Ammon's horn (tissue), 1 donor: Measurements from ENCODE around the gene SNN.
A peak's percentile ranks its signal among the peaks of the same experiment; 100 is the strongest.

ENCODE experiments used
- DNase-seq: peaks from one replicate; pipeline ENCODE4 v3.0.0-alpha.2; 2016; ENCODE audit warnings: low spot score

Gene SNN

DNA sequence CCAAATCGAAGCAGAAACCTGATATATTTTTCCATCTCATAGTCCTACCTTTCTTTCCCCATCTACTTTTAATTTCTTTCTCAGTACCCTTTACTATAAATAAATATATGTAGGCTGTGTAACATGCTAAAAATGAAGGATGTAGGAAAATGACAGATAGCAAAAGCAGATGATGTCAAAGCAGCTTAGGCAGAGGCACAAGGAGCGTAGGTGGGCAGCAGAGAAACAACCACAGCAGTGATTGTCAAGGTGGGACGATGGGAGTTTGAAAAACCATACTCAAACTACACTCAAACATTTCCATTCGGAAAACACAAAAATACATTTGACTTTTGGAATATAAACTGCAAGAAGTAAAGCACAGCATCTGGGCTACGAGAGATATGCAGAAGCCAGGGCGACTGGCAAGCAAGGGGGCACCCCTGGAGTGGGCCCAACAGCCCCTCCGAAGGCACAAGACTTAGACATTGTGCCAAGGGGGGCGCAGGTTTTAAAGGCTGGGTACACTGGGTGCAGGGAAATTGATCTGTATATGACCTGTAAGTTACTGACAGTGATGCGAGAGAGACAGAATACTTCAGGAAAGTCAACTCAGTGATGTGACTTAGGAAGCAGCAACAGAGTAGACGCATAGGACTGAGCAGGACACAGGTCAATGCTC lies 31.1 kb downstream of the SNN start:
- peak; percentile 40 for DNase-seq

DNA sequence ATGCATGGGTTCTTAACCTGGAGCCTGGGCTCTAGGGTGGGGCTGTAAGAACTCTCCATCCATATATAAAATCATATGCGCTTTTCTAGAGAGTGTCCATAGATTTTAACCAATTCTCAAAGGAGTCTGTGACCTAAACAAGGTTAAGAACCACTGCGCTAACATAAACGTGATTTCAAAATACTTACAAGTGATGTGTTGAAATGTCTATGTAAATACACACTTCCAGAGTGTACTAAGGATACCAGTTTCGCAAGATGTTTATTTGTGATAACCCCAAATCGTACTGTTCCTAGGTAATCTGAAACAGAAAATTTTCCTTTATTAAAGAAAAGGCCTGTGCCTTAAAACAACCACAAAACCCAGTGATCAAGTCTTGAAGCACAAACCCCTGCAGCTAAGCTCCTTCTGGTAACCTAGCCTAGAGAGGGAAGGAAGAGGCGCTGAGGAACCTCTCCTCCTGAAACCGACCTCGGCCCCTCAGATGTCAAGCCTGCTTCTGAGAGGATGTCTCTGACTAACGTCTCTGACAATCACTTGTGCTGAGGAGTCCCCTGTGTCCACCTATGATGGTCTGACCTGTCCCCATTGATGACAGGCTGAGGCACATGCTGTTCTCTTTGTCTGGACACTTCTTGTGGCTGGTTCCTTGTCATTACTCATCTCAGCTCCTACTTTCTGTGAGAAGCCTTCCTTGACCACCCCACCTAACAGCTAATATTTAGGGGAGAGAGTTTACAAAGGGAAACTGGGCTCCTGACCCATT lies 32.2 kb downstream of the SNN start:
- no peak for DNase-seq

GRCh38 chr16:11705311-11706025 lies 37.2 kb downstream of the SNN start:
- DNase-seq, result no peak

DNA sequence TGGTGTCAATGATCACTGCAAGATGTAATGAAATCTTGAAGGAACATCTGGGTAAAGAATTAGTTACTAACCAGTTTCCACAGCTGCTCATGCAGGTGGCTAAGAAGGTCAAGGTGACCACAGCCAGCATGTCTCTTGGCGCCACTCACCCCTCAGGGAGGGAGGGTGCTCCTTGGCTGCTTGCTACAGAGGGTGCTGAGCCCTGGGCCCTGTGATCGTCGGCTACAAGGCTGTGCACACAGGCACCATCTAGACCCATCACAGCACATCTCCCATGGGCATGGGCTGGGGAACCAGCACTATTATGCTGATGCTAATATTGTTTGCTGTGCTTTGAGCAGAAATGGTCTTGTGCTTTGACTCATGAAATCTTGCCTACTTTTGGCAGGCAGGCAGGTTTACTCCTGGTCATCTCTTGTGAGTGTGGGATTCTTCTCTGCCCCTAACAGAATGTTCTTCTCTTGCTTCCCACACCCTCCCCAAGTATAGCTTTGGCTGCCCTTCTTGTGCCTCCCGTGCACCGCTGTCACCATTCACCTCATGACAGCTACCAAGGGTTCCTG lies 38.0 kb downstream of the SNN start:
- peak; percentile 45 for DNase-seq

DNA sequence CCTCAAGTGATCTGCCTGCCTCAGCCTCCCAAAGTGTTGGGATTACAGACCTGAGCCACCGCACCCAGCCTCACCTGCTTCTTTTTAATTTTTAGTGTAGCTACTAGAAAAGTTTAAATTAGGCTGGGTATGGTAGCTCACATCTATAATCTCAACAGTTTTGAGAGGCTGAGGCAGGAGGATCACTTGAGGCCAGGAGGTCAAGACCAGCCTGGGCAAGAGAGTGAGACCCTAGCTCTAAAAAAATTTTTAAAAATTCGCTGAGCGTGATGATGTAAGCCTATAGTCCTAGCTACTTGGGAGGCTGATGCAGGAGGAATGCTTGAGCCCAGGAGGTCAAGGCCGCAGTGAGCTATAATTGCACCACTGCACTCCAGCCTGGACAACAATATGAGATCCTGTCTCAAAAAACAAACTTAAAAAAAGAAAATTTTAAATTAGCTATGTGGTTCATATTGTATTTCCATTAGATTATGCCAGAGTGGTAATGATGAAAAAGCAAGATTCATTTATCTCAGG lies 39.5 kb downstream of the SNN start:
- DNase-seq, result no peak

- DNase-seq, result no peak
Observed at GRCh38 chr16:11708421-11708820, 40.2 kb downstream of the SNN start.

DNA sequence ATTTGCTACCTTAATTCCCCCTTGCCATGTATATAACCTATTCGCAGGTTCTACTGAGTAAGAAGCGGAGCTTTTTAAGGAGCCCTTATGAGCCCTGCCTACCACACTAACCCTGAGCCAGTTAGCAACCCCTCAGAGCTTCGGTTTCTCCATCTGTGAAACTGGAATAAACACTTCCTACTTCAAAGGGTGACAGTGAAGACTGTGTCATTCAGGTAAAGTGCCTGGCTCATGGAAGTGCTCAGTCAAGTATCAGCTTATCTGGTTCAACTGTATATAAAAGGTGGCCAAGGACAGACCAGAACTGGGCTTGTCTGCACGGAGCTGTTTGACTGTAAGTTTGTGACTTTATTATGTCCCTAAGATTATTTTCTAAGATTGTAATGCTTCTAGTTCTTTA lies 43.4 kb downstream of the SNN start:
- DNase-seq, result no peak

- DNase-seq, result no peak
Observed at GRCh38 chr16:11712122-11712521, 43.9 kb downstream of the SNN start.

GRCh38 chr16:11715246-11715947 lies 47.1 kb downstream of the SNN start:
- no peak for DNase-seq

DNA sequence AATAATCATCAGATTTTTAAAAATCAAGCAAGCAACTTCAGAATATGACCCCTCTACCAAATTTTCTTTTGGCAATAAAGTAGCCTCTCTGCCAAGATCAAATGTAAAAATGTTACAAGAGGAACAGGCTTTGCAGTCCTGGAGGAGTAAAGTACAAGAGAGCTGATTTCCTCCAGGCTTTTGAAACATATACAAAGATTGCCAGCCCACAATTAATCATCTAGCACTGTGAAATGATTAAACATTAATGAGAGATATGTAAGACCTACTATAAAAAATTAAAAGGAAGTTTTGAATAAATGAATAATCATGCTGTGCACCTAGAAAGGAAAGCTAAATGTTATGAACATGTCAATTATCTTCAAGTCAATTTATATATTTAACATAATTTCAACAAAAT lies 48.1 kb downstream of the SNN start:
- no peak for DNase-seq

- DNase-seq, result no peak
Observed at GRCh38 chr16:11717811-11718210, 49.6 kb downstream of the SNN start.

DNA sequence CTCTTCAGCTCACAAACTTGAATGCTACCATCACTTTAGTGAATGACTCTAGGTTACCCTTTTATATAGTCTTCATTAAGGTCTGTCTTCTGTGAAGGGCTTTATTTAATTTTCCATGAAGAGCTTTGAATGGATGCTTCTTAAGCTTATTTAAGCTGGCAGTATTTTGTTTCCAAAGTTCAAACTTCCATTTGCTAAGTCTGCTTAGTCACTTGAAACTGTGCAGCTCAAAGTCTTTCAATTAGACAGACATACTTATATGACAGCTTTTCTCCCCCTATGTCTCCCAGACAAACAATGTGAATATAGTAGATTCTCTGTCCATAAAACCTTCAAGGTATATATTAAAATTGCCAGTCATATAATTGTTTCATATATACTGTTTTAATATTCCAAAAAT lies 50.9 kb downstream of the SNN start:
- DNase-seq, result no peak

GRCh38 chr16:11719762-11720161 lies 51.5 kb downstream of the SNN start:
- DNase-seq, result no peak

DNA sequence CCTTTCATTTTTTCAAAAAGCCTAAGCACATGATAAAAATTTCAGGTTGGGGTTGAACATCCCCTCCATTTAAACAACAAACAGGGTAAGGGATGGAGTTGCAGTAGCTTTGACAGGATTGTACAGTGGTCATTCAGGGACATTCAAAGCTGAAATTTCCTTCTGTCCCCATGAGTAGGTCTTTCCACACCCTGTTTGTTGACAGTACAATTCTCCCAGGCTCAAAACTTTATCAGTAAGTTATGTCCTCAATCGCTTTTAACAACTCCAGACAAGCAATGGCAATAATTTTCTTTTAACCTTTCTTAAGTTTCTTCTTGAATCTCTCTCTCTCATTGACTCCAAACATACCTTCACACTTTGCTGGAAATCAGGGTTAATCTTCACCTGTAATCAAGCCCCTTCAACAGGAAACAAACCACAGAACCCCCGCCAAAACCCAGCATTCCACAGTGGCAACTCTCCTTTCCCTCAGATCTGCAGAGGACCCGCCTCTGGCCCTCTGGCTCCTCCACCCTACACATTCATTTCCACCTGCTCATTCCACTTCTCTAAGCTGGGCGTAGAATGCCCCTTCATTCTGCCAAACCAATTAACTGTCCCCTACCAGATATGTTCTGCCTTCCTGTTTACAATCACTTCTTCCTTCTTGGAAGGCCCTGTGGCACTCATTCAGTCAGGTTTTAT lies 53.7 kb downstream of the SNN start:
- no peak for DNase-seq

- no peak for DNase-seq
Observed at GRCh38 chr16:11722468-11722808, 54.2 kb downstream of the SNN start.

GRCh38 chr16:11725457-11725856 lies 57.2 kb downstream of the SNN start:
- no peak for DNase-seq

- DNase-seq, result no peak
Observed at GRCh38 chr16:11726008-11726407, 57.8 kb downstream of the SNN start.

GRCh38 chr16:11727796-11728543 lies 59.7 kb downstream of the SNN start:
- DNase-seq, result no peak
